HG03066 (cell line): ENCODE measurements around the gene C19orf44.
"Not testable (repeated sequence)": the region's sequence is repeated elsewhere in the genome, so short reads cannot be mapped to it uniquely, and the experiment has no call there.

Experiments used
- ATAC-seq: cut with Tn5 transposase; IDR thresholded peaks from one replicate; pipeline ENCODE4 v1.9.1; 2021; ENCODE audit warnings: low read depth; ENCODE audit not compliant: unreplicated experiment

Gene C19orf44

DNA sequence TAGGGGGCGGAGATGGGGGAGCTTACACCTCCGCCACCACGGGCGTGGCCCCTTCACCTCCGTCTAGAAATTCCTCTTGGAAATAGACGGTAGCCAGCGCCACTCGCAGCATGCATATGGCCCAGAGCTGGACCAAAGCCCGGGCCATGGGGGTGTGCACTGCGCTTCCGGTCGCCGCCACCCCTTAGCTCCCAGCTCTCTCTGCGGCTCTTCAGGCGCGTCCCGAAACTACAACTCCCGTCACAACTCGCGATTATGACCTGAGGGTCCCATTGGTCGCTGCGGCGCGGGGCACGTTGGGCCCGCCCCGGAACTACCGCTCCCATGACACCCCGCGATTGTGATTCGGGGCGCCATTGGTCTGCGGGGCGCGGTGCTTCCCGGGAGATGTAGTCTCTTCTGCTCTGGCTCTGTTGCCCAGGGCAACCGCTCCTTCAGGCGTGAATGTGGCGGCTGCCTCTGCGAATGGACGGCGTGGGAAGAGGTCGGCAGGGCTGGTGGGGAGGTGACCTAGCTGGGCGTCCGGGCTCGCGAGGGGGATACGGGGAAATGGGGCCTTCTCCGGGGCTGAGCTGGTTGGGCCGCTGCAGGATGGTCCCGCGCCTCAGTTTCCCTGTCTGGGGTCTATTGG lies at the start of gene C19orf44, which contains the start of gene CALR3:
C19orf44 (plus strand) TSS at position 413 of the 631 bp plus-strand sequence. CDS start 4,399 bp downstream, outside the sequence.
CALR3 (minus strand) TSS at position 186 of the 631 bp plus-strand sequence; CDS start at position 148, 38 bp downstream.
- ATAC-seq = peak; percentile 95

- no peak for ATAC-seq
Observed at GRCh38 chr19:16446724-16447368, 49.3 kb upstream of the C19orf44 start.

GRCh38 chr19:16448872-16449271 lies 47.3 kb upstream of the C19orf44 start:
- ATAC-seq = not testable (repeated sequence)

DNA sequence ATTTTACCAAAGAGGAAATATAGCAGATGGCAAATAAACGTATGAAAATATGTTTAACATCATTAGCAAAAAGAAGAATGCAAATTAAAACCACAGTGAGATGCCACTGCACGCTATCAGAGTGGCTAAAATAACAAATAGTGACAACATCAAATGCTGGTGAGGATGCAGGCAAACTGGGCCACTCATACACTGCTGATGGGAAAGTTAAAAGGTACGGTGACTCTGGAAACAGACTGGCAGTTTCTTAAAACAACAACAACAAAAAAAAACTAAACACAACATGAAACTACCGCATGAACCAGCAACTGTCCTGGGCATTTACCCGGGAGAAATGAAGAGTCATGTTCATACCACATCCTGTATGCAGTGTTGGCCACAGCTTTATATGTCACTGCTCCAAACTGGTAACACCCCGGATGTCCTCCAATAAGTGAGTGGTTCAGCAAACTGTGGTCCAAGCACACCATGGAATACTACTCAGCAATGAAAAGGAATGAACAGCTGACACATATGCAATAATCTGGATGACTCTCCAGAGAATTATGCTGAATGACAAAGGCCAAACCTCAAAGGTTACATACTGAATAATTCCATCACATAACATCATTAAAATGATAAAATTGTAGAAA lies 46.7 kb upstream of the C19orf44 start:
- ATAC-seq = no peak

DNA sequence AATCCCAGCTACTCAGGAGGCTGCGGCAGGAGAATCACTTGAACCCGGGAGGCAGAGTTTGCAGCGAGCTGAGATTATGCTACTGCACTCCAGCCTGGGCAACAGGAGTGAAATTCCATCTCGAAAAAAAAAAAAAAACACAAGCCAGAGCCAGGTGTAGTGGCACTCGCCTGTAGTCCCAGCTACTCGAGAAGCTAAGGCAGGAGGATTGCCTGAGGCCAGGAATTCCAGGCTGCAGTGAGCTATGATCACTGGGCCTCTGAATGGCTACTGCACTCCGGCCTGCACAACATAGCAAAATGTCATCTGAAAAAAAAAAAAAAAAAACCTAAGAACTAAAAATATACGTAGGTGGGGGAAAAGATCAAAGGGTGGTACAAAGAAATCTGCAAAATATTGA lies 43.9 kb upstream of the C19orf44 start:
- ATAC-seq = no peak

GRCh38 chr19:16454351-16454918 lies 41.8 kb upstream of the C19orf44 start:
- ATAC-seq = no peak

GRCh38 chr19:16455489-16455888 lies 40.7 kb upstream of the C19orf44 start:
- no peak for ATAC-seq

DNA sequence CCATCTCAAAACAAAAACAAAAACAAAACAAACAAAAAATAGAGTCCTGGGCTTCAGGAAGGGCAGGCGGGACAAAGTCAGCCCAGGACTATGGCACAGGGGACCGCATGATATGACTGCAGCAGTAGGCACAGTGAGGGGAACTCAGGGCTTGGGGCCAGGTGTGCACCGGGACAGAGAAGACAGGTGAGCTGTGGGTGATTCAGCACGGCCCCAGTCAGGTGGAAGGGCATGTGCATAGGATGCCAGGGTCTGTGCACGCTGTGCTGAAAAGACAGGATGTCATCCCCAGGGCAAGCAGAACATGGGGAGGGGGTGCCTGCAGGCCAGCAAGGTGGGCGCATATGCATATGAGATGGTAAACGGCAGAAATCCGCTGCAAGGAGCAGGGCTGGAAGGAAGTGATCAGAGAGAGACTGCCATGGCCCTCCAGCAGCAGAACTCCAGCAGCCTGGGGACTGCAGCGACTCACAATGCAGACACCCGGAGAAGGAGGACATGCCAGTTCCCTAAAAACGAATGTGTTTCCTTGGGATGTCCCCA lies 39.5 kb upstream of the C19orf44 start:
- no peak for ATAC-seq

- no peak for ATAC-seq
Observed at GRCh38 chr19:16457195-16457953, 38.8 kb upstream of the C19orf44 start.

- ATAC-seq = no peak
Observed at GRCh38 chr19:16457954-16458331, 38.3 kb upstream of the C19orf44 start.

DNA sequence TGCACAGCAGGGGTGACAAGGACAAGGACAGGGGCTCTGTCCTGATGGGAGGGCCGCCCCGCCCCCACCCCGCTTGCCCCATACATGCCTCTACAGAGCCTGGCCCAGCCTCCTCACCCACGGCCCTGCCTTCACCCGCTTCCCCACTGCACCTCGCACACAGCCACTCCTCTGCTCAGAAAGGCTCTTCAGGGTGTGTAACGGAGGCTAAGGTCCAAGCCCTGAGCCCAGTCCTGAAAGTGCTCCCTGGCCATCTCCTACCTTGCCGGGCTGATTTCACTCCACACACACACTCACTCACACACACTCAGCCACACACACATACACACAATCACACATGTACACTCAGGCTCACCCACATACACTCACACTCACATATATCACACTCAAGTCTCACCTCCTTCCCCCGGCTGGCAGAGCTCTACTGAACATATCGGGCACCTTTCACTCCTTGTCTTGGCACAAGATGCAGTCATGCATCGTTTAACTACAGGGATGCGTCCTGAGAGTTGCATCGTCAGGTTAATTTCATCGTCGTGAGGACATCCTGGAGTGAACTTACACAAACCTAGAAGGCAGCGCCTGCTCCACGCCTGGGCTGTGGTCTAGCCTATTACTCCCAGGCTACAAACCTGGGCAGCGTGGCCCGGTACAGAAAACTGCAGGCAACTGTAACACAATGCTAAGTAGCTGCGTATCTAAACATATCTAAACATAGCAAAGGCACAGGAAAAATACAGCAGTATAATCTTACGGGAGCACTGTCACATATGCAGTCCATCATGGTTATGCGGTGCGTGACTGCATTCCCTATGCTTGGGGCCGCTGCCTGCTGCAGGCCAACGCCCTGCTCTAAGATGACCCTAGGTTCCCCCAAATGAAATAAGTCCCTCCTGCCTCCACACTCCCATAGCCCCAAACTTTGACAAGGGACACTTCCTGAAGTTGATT lies 37.5 kb upstream of the C19orf44 start:
- ATAC-seq = no peak

- no peak for ATAC-seq
Observed at GRCh38 chr19:16459680-16460079, 36.5 kb upstream of the C19orf44 start.

GRCh38 chr19:16460454-16460853 lies 35.7 kb upstream of the C19orf44 start:
- ATAC-seq = no peak

- no peak for ATAC-seq
Observed at GRCh38 chr19:16461630-16462051, 34.6 kb upstream of the C19orf44 start.

DNA sequence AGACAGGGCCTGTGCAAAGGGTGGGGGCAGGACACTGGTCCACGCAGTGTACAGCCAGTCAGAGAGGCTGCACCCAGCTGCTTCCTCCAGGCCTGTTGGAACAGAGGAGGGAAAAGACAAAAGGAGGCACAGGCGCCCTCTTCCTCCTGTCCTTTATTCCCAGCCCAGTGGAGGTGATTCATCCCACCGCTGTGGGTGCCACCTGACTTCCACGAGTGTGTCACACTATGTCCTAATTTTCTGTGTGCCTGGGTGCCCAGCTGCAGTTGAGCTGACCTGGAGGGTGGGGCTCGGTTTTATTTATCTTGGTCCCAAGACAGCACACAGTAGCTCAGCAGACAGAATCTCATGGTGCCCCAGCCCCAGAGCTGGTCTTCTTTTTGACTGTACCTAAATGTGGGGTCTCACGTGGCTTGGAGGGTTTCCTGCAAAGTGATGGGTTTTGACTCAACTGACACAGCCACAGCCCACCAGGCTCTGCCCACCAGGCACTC lies 33.4 kb upstream of the C19orf44 start:
- no peak for ATAC-seq

DNA sequence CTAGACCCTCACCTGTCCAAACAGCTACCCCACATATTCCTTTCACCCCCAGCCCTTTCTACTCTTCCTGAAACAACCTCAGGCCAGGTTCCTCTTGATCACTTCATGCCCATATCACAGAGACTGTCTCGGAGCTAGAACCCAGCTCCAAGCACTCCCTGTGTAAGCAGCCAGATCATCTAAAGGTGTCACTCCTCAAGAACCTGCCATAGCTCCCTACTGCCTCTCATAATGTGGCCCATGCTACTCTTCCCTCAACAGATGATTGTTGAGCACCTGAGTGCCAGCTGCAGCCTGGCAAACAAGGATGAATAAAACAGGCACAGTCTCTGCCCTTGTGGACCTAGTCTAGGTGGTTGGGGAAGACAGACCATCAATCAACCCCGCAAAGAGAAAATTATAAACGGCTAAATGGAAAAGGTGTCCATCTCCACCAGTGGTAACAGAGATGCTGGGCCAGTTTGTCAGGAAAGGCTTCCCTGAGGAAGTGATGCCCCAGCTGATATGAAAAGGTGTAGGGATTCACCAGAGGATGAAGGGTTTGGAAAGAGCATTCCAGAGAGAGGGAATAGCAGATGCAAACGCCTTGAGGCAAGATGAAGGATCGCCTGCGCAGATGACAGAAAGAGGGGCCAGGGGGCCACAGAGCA lies 32.7 kb upstream of the C19orf44 start:
- no peak for ATAC-seq

- no peak for ATAC-seq
Observed at GRCh38 chr19:16463991-16464575, 32.1 kb upstream of the C19orf44 start.

DNA sequence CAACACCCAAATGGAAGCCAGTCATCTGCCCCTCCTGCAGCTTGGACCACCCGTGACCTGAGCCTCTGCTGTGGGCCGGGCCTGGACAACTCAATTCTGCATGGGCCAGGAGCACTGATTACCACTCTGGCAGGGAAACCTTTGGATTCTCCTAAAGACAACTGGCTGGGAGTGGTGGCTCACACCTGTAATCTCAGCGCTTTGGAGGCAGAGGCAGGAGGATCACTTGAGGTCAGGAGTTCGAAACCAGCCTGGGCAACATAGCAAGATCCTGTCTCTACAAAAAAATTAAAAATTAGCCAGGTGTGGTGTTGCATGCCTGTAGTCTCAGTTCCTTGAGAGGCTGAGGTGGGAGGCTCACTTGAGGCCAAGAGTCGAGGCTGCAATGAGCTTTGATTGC lies 31.0 kb upstream of the C19orf44 start:
- no peak for ATAC-seq
